ENCODE data around the gene CTBP1. TPM values are rescaled to one million over a fixed set of nuclear protein-coding genes. Genes with fewer than 3 reads are reported as not detected.
A peak's percentile ranks its signal among the peaks of the same experiment; 100 is the strongest.

Gene CTBP1
- total RNA-seq, 1 donor from 2014 or later, result 171 TPM

DNA sequence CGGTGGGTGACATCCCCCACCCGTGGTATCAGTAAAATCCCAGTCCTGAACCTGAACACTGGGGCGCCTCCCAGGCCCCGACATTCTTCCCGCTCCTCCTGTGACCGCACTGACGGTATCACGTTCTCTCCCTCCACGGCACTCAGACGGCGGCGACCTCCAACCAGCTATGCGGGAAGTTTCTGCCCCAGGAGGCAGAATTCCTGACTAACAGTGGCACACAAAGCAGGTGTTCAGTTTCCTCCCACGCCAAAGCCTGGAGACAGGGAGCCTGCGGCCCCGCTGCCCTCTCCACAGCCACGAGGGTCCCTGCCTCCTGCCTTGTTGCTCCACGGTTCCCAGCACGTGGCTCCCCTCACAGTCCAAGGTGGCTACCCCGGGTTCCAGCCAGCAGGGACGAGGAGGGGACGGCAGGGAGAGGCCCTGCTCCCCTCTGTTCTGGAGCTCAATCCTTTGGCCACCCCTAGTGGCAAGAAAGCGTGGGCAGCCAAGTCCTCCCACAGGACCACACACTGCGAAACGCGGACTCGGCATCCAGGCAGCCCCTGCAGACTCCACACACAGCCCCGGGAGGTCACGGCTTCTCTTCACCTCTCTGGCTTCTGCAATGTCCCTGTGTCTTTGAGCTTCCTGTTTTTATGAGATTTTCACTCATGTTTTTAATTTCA, 15.2 kb downstream of the CTBP1 start:
- no peaks in the 10 kb centered on the region for H3K9me3 Mint-ChIP-seq
- Histone ChIP-seq H4K20me1 (ENCODE audit: low read depth) (peaks cover 40% of the 10 kb centered on the region), H3K4me3 (no peak overlapping the region), H3K9me3 (ENCODE audit: low read depth) (no peaks in the 10 kb centered on the region), H3F3A (ENCODE audit: low read depth) (no peaks in the 10 kb centered on the region), H3K36me3 (no peaks in the 10 kb centered on the region), H3K9ac (no peak overlapping the region), H3K27ac (no peak overlapping the region), H3K27me3 (no peaks in the 10 kb centered on the region), H3K4me1 (no peaks in the 10 kb centered on the region), H3K79me2 (ENCODE audit: low read depth) (peaks cover 8% of the 10 kb centered on the region), H3K4me2 (no peak overlapping the region), H2AFZ (replicated peaks) (no peak overlapping the region)
- H3K4me3 Mint-ChIP-seq, result no peak overlapping the region
- H3K27me3 Mint-ChIP-seq (ENCODE audit: insufficient read depth, low read depth), result peaks cover 5% of the 10 kb centered on the region
- no peak for DNase-seq (ENCODE audit: low spot score)
- TF ChIP-seq, protein P1, sequence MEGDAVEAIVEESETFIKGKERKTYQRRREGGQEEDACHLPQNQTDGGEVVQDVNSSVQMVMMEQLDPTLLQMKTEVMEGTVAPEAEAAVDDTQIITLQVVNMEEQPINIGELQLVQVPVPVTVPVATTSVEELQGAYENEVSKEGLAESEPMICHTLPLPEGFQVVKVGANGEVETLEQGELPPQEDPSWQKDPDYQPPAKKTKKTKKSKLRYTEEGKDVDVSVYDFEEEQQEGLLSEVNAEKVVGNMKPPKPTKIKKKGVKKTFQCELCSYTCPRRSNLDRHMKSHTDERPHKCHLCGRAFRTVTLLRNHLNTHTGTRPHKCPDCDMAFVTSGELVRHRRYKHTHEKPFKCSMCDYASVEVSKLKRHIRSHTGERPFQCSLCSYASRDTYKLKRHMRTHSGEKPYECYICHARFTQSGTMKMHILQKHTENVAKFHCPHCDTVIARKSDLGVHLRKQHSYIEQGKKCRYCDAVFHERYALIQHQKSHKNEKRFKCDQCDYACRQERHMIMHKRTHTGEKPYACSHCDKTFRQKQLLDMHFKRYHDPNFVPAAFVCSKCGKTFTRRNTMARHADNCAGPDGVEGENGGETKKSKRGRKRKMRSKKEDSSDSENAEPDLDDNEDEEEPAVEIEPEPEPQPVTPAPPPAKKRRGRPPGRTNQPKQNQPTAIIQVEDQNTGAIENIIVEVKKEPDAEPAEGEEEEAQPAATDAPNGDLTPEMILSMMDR (IDR thresholded peaks at IDR 0.05), result no peak
- TF ChIP-seq EZH2phosphoT487 (IDR thresholded peaks at IDR 0.05) (no peak), EZH2 (IDR thresholded peaks at IDR 0.05) (no peak)
- H3K27ac Mint-ChIP-seq, result peak overlapping the region; percentile 93
- peaks cover 23% of the 10 kb centered on the region for H3K36me3 Mint-ChIP-seq
- H3K4me1 Mint-ChIP-seq, result peaks cover 28% of the 10 kb centered on the region

DNA sequence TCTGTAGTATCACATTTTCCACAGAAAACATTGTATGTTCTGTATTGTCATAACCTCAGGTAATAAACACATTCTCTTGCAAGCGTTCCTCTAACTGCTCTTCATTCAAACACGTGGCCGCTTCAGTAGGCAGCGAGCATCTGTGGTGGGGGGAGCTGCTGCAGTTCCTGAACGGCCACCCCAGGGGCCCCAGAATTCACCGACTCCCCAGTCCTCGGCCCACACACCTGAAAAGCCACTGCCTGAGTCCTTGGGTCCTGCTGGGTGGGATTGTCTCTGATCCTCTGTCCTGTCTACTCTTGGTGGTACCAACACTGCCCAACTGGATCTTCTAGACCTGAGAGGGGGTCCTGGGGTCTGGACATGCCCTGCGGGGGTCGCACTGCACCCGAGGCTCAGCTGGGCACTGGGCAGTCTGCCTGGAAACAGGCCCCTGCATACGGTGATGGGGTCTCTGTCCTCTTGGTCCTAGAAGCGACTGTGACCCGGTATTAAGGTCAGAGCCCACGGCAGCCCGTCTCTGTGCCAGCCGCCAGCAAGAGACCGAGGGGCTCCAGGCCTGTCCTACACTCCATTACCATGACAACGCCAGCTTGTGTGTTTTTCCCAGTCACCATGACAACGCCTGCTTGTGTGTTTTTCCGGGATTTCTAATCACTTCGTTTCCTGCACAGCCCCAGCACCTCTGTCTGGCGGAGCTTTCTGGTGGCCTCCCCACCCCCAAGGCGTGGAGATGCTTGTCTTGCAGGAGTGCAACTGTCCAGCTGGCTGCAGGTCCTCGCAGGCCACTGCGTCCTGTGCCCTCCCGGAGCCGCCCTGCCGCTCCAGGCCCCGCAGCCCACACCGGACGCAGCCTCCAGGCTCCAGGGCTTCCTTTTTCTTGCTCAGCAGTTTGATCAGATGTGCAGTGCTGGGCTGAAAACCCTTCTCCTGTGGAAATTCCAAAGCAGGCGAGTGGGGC, 16.0 kb downstream of the CTBP1 start:
- Mint-ChIP-seq H3K4me3 (peak overlapping the region; percentile 55), H3K36me3 (peaks cover 16% of the 10 kb centered on the region)
- no peak overlapping the region for H3K9ac ChIP-seq

DNA sequence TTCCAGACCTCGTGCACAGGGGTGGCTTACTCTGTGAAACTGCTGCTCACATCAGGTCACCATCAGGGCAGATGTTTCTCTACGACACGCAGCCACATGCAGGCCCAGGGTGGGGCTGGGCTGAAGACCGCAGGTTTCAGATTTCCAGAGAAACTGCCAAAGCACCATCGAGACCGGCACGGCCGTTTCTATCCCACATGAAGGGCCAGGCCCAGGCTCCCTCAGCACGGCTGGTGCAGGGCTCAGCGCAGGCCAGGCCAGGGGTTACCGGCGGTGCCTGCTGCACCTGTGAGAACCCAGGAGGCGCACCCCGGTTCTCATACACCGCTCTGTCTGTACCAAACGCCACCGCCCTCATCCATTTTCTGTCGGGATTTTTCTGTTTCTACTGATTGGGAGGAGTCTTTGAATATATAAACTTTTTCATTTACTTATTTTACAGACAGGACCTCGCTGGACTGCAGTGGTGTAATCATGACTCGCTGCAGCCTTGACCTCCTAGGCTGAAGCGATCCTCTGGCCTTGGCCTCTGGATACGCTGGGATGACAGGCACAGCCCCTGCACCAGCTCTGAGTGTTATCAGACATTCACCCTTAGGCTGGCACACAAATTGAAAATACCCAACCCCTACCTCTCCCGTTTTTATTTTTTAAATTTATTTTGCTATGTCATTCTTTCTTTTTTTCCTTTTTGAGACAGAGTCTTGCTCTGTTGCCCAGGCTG, 17.1 kb downstream of the CTBP1 start:
- TF ChIP-seq EZH2phosphoT487 (IDR thresholded peaks at IDR 0.05) (no peak), EZH2 (IDR thresholded peaks at IDR 0.05) (no peak)
- TF ChIP-seq, protein P1 (IDR thresholded peaks at IDR 0.05), result no peak
- H3K27ac Mint-ChIP-seq, result peak overlapping the region; percentile 86
- H3K4me3 Mint-ChIP-seq, result peak overlapping the region; percentile 46
- H3F3A ChIP-seq (ENCODE audit: low read depth), result peaks cover 7% of the 10 kb centered on the region
- H3K4me3 ChIP-seq, result no peak overlapping the region
- no peaks in the 10 kb centered on the region for H3K36me3 ChIP-seq
- no peak overlapping the region for H3K27ac ChIP-seq
- no peak overlapping the region for H3K4me2 ChIP-seq
- H3K9ac ChIP-seq, result no peak overlapping the region
- H3K27me3 Mint-ChIP-seq (ENCODE audit: insufficient read depth, low read depth), result peaks cover 5% of the 10 kb centered on the region
- H3K27me3 ChIP-seq, result no peaks in the 10 kb centered on the region
- H3K79me2 ChIP-seq (ENCODE audit: low read depth), result no peaks in the 10 kb centered on the region
- no peaks in the 10 kb centered on the region for H3K9me3 Mint-ChIP-seq
- no peak overlapping the region for H2AFZ ChIP-seq (replicated peaks)
- peaks cover 27% of the 10 kb centered on the region for H3K36me3 Mint-ChIP-seq
- no peaks in the 10 kb centered on the region for H3K4me1 ChIP-seq
- no peaks in the 10 kb centered on the region for H3K9me3 ChIP-seq (ENCODE audit: low read depth)
- H4K20me1 ChIP-seq (ENCODE audit: low read depth), result peaks cover 35% of the 10 kb centered on the region
- peaks cover 28% of the 10 kb centered on the region for H3K4me1 Mint-ChIP-seq
- DNase-seq (ENCODE audit: low spot score), result no peak

More for the DNA sequence above, 16.0 kb downstream of the CTBP1 start:
- H3K4me1 Mint-ChIP-seq, result peaks cover 28% of the 10 kb centered on the region
- Histone ChIP-seq H4K20me1 (ENCODE audit: low read depth) (peaks cover 35% of the 10 kb centered on the region), H3K27me3 (no peaks in the 10 kb centered on the region), H3K27ac (no peak overlapping the region), H3K4me1 (no peaks in the 10 kb centered on the region), H2AFZ (replicated peaks) (no peak overlapping the region), H3K4me2 (no peak overlapping the region), H3K79me2 (ENCODE audit: low read depth) (no peaks in the 10 kb centered on the region), H3K4me3 (no peak overlapping the region), H3K36me3 (no peaks in the 10 kb centered on the region), H3K9me3 (ENCODE audit: low read depth) (no peaks in the 10 kb centered on the region), H3F3A (ENCODE audit: low read depth) (peaks cover 2% of the 10 kb centered on the region)
- TF ChIP-seq EZH2 (IDR thresholded peaks at IDR 0.05), result no peak
- TF ChIP-seq EZH2phosphoT487 (IDR thresholded peaks at IDR 0.05), result no peak
- TF ChIP-seq, protein P1 (IDR thresholded peaks at IDR 0.05), result no peak
- peak overlapping the region; percentile 86 for H3K27ac Mint-ChIP-seq
- peaks cover 5% of the 10 kb centered on the region for H3K27me3 Mint-ChIP-seq (ENCODE audit: insufficient read depth, low read depth)
- peak; percentile 26 for DNase-seq (ENCODE audit: low spot score)
- no peaks in the 10 kb centered on the region for H3K9me3 Mint-ChIP-seq
